GM12801 (cell line): ENCODE data around the gene SKA1.

Source experiments
- CTCF ChIP-seq: IDR thresholded peaks from one replicate; pipeline ENCODE4 v1.5.1; 2011; ENCODE audit warnings: control low read depth; ENCODE audit not compliant: insufficient read length; ENCODE audit errors: extremely low read depth

The SKA1 gene

GRCh38 chr18:50340078-50340477 lies 34.8 kb upstream of the SKA1 start:
- no peak for TF ChIP-seq CTCF

- TF ChIP-seq CTCF = no peak
These were observed 33.4 kb upstream of the SKA1 start for GRCh38 chr18:50341443-50341842.

GRCh38 chr18:50350699-50351098 lies 24.1 kb upstream of the SKA1 start:
- no peak for TF ChIP-seq CTCF

- TF ChIP-seq CTCF = no peak
These were observed 18.6 kb upstream of the SKA1 start for GRCh38 chr18:50356036-50356945.

GRCh38 chr18:50358844-50359243 lies 16.0 kb upstream of the SKA1 start:
- no peak for TF ChIP-seq CTCF

- TF ChIP-seq CTCF = no peak
These were observed 15.0 kb upstream of the SKA1 start for GRCh38 chr18:50359806-50360205.

- no peak for TF ChIP-seq CTCF
These were observed 14.2 kb upstream of the SKA1 start for GRCh38 chr18:50360611-50361010.

- no peak for TF ChIP-seq CTCF
These were observed 5.2 kb upstream of the SKA1 start for GRCh38 chr18:50369672-50370071.
